Measurements from ENCODE around the gene LUZP1.
"Not testable (repeated sequence)": the region's sequence is repeated elsewhere in the genome, so short reads cannot be mapped to it uniquely, and the experiment has no call there.

Gene LUZP1

GRCh38 chr1:23168445-23169194 is at the start of gene LUZP1:
Gene LUZP1, minus strand, starts transcription at chr1:23168856.
- peak; percentile 74 for DNase-seq

- DNase-seq: no peak
Observed at GRCh38 chr1:23217421-23218115, 48.9 kb upstream of the LUZP1 start, which contains the start of gene HTR1D. Gene HTR1D, minus strand, starts transcription at chr1:23217502. Its CDS starts 23,283 bp downstream, at chr1:23194219.

- DNase-seq: no peak
Observed at GRCh38 chr1:23216771-23217420, 48.2 kb upstream of the LUZP1 start.

DNA sequence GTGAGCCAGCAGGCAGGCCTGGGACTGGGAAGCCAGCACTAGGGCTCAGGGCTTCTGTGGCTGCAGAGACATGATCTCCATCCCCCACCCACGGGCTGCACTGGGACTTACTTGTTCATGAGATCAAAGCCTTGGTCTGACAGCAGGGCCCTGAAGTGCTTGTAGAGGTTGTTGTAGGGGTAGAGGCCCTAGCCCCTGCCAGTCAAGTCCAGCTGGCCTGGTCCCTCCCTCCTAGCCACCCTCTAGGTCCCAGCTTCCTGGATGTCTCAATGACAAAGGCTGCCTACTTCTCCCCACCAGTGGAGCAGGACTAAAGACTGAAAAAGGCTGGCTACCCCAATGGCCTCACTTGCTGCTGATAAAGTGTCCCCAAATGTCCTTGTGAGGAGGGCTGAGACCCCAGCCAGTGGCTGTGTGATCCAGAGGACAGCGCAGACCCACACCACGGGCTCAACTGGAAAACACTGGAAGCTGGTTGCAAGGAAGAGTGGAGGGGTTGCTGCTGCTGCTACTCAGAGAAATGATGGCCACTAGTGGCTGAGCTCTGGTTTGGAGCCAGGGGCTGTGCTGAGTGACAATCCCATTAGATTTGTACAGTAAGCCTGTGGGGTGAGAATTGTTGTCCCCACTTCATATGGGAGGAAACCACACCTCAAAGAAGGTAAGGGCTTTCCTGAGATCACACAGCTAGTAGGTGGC is 47.2 kb upstream of the LUZP1 start:
- DNase-seq: no peak

DNA sequence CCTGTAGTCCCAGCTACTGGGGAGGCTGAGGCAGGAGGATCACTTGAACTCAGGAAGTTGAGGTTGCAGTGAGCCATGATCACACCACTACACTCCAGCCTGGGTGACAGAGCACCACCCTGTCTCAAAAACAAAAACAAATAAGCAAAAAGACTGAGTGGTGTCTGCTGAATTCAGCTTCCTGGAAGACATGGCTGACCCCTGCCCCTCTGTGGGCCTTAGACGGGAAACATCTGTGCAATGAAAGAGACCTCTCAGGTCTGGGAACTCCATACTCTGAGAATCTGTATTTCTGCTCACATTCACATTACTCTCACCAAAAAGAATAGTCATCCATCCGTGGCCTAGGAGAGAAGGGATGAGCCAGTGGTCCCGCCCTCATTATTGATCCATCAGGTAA is 46.6 kb upstream of the LUZP1 start:
- no peak for DNase-seq

GRCh38 chr1:23214640-23215039 is 46.0 kb upstream of the LUZP1 start:
- no peak for DNase-seq

DNA sequence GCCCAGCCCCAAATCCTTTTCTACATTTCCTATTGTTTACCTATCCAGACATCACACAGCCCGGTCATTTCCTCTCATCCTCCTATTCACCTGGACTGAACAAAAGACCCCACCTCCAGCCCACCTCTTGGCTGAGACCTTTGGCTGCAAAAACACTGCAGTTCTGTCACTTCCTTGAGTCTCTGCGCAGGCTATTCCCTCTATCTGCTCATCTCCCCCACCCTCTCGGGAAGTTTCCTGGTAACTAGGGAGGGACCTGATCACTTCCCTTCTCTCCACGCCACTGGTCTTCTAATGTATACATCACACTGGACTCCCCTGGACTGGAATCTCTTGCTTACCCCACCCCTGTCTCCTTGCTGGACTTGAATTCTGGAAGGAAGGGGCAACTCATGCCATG is 43.3 kb upstream of the LUZP1 start:
- no peak for DNase-seq

- DNase-seq: no peak
Observed at GRCh38 chr1:23210963-23211362, 42.3 kb upstream of the LUZP1 start.

DNA sequence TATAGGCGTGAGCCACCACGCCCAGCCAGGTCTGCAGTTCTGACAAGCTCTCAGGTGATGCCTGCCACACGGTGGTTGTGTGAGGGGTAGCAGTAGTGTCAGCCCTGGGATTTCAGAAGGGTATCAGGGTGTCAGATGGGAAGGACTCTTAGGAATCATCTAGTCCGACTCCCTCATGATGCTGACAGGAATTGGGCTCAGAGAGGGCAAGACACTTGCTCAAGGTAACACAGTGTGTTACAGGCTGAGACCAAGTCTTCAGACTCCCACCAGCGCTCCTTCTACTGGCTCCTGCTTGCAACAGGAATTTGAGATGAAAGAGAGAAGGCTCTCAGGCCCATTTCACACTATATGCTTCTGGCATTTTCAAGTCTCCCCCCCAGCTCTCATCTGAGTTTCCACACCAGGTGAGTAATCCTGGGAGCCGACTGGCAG is 41.7 kb upstream of the LUZP1 start:
- no peak for DNase-seq

GRCh38 chr1:23209770-23210169 is 41.1 kb upstream of the LUZP1 start:
- no peak for DNase-seq

DNA sequence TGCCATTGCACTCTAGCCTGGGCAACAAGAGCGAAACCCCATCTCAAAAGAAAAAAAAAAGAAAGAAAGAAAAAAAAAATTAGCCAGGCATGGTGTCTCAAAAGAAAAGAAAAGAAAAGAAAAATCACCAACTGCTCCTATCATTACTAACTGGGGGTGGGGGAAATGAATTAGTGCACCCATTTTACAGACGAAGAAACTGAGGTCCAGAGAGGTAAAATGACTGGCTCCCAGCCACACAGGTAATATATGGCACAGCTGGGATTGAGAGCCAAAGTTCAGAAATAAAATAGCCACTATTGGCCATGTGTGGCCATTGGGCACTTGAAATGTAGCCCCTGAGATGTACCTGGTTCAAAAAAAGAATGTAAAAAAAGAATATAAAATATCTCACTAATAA is 39.9 kb upstream of the LUZP1 start:
- DNase-seq: no peak

DNA sequence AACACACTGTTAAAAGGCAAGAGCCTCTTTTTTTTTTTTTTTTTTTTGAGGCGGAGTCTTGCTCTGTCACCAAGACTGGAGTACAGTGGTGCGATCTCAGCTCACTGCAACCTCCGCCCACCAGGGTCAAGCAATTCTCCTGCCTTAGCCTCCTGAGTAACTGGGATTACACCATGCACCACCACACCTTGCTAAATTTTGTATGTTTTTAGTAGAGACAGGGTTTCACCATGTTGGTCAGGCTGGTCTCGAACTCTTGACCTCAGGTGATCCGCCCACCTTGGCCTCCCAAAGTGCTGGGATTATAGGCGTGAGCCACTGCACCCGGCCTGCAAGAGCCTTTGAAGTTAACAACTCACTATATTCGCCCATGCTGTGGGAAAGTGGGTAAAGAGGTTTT is 39.1 kb upstream of the LUZP1 start:
- not testable (repeated sequence) for DNase-seq

DNA sequence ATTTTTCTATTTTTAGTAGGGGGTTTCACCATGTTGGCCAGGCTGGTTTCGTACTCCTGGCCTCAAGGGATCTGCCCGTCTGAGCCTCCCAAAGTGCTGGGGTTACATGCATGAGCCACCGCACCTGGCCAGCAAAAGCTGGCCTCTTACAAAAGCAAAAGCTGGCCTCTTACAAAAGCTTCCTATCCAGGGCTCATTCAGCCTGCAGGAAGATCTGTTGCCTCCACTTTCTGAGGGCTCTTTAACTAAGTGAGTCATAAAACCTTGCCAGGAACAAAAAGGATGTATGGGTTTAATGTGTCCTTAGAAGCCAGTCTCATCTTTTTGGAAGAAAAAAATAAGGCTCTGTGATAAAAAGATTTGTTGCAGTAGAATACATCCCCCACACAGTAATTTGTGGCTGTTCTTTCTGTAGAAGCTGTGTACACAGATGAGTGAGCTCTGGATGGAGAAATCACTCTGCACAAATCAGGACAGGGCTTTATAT is 33.6 kb upstream of the LUZP1 start:
- DNase-seq: no peak

DNA sequence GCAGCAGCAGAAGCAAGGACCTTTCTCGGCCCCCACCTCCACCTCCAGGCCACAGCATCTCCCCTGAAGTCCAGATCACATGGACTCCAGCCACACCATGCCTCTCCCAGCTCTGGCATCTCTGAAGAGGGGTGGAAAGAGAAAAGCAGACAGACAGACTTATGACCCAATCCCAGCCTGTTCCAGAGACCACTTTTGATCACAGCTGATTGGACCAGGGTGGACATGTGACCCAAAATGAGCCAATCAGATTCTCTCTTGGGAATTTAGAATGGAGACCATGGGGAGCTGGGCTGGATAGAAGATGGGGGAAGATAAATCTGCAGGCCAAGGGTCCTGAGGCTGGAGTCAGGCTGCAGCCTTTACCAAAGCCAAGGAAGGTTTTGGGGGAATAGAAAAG is 32.2 kb upstream of the LUZP1 start:
- DNase-seq: no peak

DNA sequence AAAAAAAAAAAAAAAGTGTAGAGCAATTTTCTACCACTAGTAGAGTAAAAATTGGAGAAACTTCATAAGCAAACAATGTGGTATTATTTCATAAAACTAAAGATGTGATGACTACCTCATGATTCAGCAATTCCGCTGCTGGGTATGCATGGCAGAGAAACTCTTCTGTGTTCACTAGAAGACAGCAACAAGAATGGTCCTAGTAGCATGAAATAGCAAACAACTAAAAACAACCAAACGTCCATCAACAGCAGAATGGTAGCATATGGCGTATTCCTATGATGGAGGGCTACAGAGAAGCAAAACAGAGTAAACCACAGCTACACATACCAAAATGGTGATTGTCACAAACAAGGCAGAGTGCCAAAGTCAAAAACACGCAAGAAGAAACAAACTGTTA is 29.7 kb upstream of the LUZP1 start:
- no peak for DNase-seq

DNA sequence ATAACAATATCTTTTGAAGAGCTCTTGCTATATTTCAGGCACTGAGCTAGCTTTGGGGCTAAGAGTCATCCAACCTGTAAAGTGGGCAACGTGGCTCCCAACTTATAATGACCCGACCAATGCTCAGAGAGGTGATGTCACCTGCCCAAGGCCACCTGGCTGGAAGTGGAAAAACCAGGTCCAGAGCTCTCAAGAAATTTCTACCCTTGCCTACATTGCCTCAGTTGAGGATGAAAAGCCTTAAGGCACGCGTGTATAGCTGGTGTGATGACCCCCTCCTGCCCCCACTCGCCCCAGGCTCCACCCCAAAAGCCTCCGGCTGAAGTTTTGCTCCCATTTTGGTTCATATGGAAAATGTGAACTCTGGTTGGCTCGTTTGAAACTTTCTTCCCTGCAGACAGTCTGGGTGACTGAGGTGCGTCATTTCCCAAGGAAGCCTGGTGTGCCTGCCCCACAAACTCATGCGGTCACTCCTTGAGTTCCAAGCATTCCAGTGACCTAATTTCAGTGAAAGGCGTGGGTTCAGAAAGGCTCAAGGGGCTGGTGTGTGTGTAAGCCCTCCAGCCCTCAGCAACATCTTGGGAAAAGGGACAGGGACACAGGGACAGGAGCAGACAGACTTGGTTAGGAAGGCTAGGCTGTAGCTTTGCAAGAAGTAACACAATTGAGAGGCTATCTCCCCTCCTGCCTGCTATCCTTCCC is 28.1 kb upstream of the LUZP1 start:
- no peak for DNase-seq

- DNase-seq: no peak
Observed at GRCh38 chr1:23194119-23194984, 25.7 kb upstream of the LUZP1 start.

DNA sequence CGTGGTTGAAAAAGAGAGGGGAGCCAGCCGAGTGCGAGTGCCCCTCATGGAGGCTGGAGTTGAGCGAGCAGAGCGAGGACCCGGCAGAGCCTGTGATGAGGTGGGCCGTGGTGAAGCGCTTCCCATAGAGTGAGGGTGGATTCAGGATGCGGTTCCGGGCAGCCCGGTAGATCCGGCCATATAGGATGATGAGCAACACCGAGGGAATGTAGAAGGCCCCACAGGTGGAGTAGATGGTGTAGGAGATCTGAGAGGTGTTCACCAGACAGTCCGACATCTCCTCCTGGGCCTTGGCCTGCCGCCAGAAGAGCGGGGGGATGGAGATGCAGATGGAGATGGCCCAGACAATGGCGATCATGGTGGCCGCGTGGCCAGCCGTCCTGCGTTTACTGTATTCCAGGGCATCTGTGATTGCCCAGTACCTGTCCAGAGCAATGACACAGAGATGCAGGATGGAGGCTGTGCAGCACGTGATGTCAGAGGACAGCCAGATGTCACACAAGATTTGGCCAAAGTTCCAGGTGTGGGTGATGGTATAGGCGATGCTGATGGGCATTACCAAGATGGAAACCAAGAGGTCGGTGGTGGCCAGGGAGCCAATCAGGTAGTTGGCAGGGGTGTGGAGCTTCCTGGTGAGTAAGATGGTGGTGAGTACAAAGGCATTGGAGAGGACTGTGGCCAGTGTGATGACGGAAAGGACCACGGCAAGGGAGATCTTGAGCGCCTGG is 24.9 kb upstream of the LUZP1 start:
- DNase-seq: no peak

GRCh38 chr1:23191199-23191598 is 22.5 kb upstream of the LUZP1 start:
- no peak for DNase-seq

GRCh38 chr1:23188936-23189452 is 20.3 kb upstream of the LUZP1 start:
- not testable (repeated sequence) for DNase-seq
